GM19455 (cell line): ENCODE measurements around the gene MYO1C.
"Not testable (repeated sequence)": the region's sequence is repeated elsewhere in the genome, so short reads cannot be mapped to it uniquely, and the experiment has no call there.

Experiments
- ATAC-seq: cut with Tn5 transposase; IDR thresholded peaks from one replicate; pipeline ENCODE4 v1.9.1; 2021; ENCODE audit not compliant: unreplicated experiment

MYO1C gene

GRCh38 chr17:1492249-1493206, at the start of gene MYO1C:
Gene MYO1C (minus strand): TSS chr17:1492686. CDS start chr17:1492487, 199 bp downstream.
- ATAC-seq: no peak

- ATAC-seq: no peak
Observed at GRCh38 chr17:1541367-1541904, 49.0 kb upstream of the MYO1C start.

- no peak for ATAC-seq
Observed at GRCh38 chr17:1539811-1540210, 47.3 kb upstream of the MYO1C start.

- ATAC-seq: no peak
Observed at GRCh38 chr17:1535737-1536136, 43.3 kb upstream of the MYO1C start.

GRCh38 chr17:1533661-1534325, 41.3 kb upstream of the MYO1C start:
- ATAC-seq: no peak

- no peak for ATAC-seq
Observed at GRCh38 chr17:1532836-1533602, 40.5 kb upstream of the MYO1C start.

- ATAC-seq: no peak
Observed at GRCh38 chr17:1529863-1530262, 37.4 kb upstream of the MYO1C start.

- not testable (repeated sequence) for ATAC-seq
Observed at GRCh38 chr17:1526876-1527275, 34.4 kb upstream of the MYO1C start.

- no peak for ATAC-seq
Observed at GRCh38 chr17:1522626-1523025, 30.1 kb upstream of the MYO1C start.

GRCh38 chr17:1521086-1521640, 28.7 kb upstream of the MYO1C start:
- ATAC-seq: no peak

GRCh38 chr17:1519678-1520077, 27.2 kb upstream of the MYO1C start:
- ATAC-seq: no peak

- no peak for ATAC-seq
Observed at GRCh38 chr17:1518410-1518809, 25.9 kb upstream of the MYO1C start.

GRCh38 chr17:1516388-1517161, 24.1 kb upstream of the MYO1C start, which contains the start of gene INPP5K:
Gene INPP5K (minus strand): TSS chr17:1516612. CDS start chr17:1516499, 113 bp downstream.
- peak; percentile 92 for ATAC-seq

- ATAC-seq: no peak
Observed at GRCh38 chr17:1515640-1516387, 23.3 kb upstream of the MYO1C start.

GRCh38 chr17:1512351-1512750, 19.9 kb upstream of the MYO1C start:
- ATAC-seq: no peak

- no peak for ATAC-seq
Observed at GRCh38 chr17:1511756-1512321, 19.4 kb upstream of the MYO1C start.

GRCh38 chr17:1511290-1511689, 18.8 kb upstream of the MYO1C start:
- no peak for ATAC-seq

- ATAC-seq: no peak
Observed at GRCh38 chr17:1509290-1509881, 16.9 kb upstream of the MYO1C start.
